HG03378 (cell line): ENCODE data around the gene ZFP62.
"Not testable (repeated sequence)": the region's sequence is repeated elsewhere in the genome, so short reads cannot be mapped to it uniquely, and the experiment has no call there.

ENCODE experiments used
- ATAC-seq: cut with Tn5 transposase; IDR thresholded peaks from one replicate; pipeline ENCODE4 v1.9.1; 2021; ENCODE audit warnings: mild to moderate bottlenecking, moderate library complexity; ENCODE audit not compliant: unreplicated experiment

Gene ZFP62

GRCh38 chr5:180831139-180832093 is 29.7 kb downstream of the ZFP62 start:
- peak; percentile 69 for ATAC-seq

GRCh38 chr5:180830253-180831138 is 30.6 kb downstream of the ZFP62 start:
- ATAC-seq, result peak; percentile 24

- no peak for ATAC-seq
These were observed 31.4 kb downstream of the ZFP62 start for GRCh38 chr5:180829726-180830125.

GRCh38 chr5:180828756-180829531 is 32.1 kb downstream of the ZFP62 start:
- ATAC-seq, result not testable (repeated sequence)

- ATAC-seq, result not testable (repeated sequence)
These were observed 33.7 kb downstream of the ZFP62 start for GRCh38 chr5:180827374-180827773.

- no peak for ATAC-seq
These were observed 35.1 kb downstream of the ZFP62 start for GRCh38 chr5:180825768-180826525.

- ATAC-seq, result no peak
These were observed 36.2 kb downstream of the ZFP62 start for GRCh38 chr5:180824630-180825476.

- no peak for ATAC-seq
These were observed 37.0 kb downstream of the ZFP62 start for GRCh38 chr5:180823940-180824629.

GRCh38 chr5:180823346-180823745 is 37.7 kb downstream of the ZFP62 start:
- no peak for ATAC-seq

- ATAC-seq, result no peak
These were observed 39.5 kb downstream of the ZFP62 start for GRCh38 chr5:180821538-180821937.

- ATAC-seq, result peak; percentile 52
These were observed 40.2 kb downstream of the ZFP62 start for GRCh38 chr5:180820788-180821321.

GRCh38 chr5:180818677-180819341 is 42.3 kb downstream of the ZFP62 start:
- no peak for ATAC-seq

- no peak for ATAC-seq
These were observed 43.0 kb downstream of the ZFP62 start for GRCh38 chr5:180817893-180818674.

GRCh38 chr5:180816608-180817534 is 44.2 kb downstream of the ZFP62 start:
- no peak for ATAC-seq

- no peak for ATAC-seq
These were observed 45.7 kb downstream of the ZFP62 start for GRCh38 chr5:180815293-180815917.
